HG02973 (cell line): ENCODE data around the gene CACNA1E.

Source experiments
- ATAC-seq: cut with Tn5 transposase; IDR thresholded peaks from one replicate; pipeline ENCODE4 v1.9.1; 2021; ENCODE audit warnings: moderate library complexity; ENCODE audit not compliant: unreplicated experiment

The CACNA1E gene

GRCh38 chr1:181748013-181748412, 264.7 kb downstream of the CACNA1E start:
- ATAC-seq = no peak

- no peak for ATAC-seq
Observed at GRCh38 chr1:181754103-181754502, 270.8 kb downstream of the CACNA1E start.

- no peak for ATAC-seq
Observed at GRCh38 chr1:181759481-181759880, 276.2 kb downstream of the CACNA1E start.

GRCh38 chr1:181763736-181764135, 280.4 kb downstream of the CACNA1E start:
- ATAC-seq = no peak

- ATAC-seq = no peak
Observed at GRCh38 chr1:181765451-181766026, 282.2 kb downstream of the CACNA1E start.

GRCh38 chr1:181767001-181767708, 283.8 kb downstream of the CACNA1E start:
- no peak for ATAC-seq

- ATAC-seq = no peak
Observed at GRCh38 chr1:181768211-181768929, 285.1 kb downstream of the CACNA1E start.

GRCh38 chr1:181768930-181769280, 285.6 kb downstream of the CACNA1E start:
- ATAC-seq = no peak

GRCh38 chr1:181769846-181770245, 286.5 kb downstream of the CACNA1E start:
- ATAC-seq = no peak

GRCh38 chr1:181772714-181773113, 289.4 kb downstream of the CACNA1E start:
- ATAC-seq = no peak

- ATAC-seq = no peak
Observed at GRCh38 chr1:181776044-181776443, 292.7 kb downstream of the CACNA1E start.

GRCh38 chr1:181777286-181777685, 294.0 kb downstream of the CACNA1E start:
- no peak for ATAC-seq

- no peak for ATAC-seq
Observed at GRCh38 chr1:181777812-181778211, 294.5 kb downstream of the CACNA1E start.

- ATAC-seq = no peak
Observed at GRCh38 chr1:181778640-181779260, 295.4 kb downstream of the CACNA1E start.

GRCh38 chr1:181779343-181779742, 296.0 kb downstream of the CACNA1E start:
- no peak for ATAC-seq

- no peak for ATAC-seq
Observed at GRCh38 chr1:181783208-181783607, 299.9 kb downstream of the CACNA1E start.

- no peak for ATAC-seq
Observed at GRCh38 chr1:181784039-181784683, 300.8 kb downstream of the CACNA1E start.

GRCh38 chr1:181789395-181789794, 306.1 kb downstream of the CACNA1E start:
- no peak for ATAC-seq

- ATAC-seq = no peak
Observed at GRCh38 chr1:181791721-181792120, 308.4 kb downstream of the CACNA1E start.

- no peak for ATAC-seq
Observed at GRCh38 chr1:181793831-181794230, 310.5 kb downstream of the CACNA1E start.

- ATAC-seq = no peak
Observed at GRCh38 chr1:181794332-181794731, 311.0 kb downstream of the CACNA1E start.
